ENCODE results near the gene WNT9A.
"Not testable (repeated sequence)": the region's sequence is repeated elsewhere in the genome, so short reads cannot be mapped to it uniquely, and the experiment has no call there.

- TF ChIP-seq NR0B1 (IDR thresholded peaks at IDR 0.05; ENCODE audit: partially characterized antibody); ZNF76 (CRISPR knock-in tag; IDR thresholded peaks at IDR 0.05; ENCODE audit: borderline replicate concordance); FOXP4 (CRISPR knock-in tag; IDR thresholded peaks at IDR 0.05; ENCODE audit: borderline replicate concordance); CTCF (IDR thresholded peaks at IDR 0.05 in 2 of 3, conservative IDR thresholded peaks at IDR 0.05 in 1 of 3; ENCODE audit: insufficient read depth in 2 of 3, low read depth in 1 of 3, low read length in 3 of 3); SP2 (IDR thresholded peaks at IDR 0.05; ENCODE audit: extremely low read depth, low read depth, low read length, poor library complexity, severe bottlenecking); NRF1 (conservative IDR thresholded peaks at IDR 0.05 in 1 of 2, IDR thresholded peaks at IDR 0.05 in 1 of 2); E2F4 (CRISPR knock-in tag; IDR thresholded peaks at IDR 0.05; ENCODE audit: low read depth); ETV5 (CRISPR knock-in tag; IDR thresholded peaks at IDR 0.05; ENCODE audit: low read depth); CREB1 (IDR thresholded peaks at IDR 0.05); CREB1 (CRISPR knock-in tag; IDR thresholded peaks at IDR 0.05); ZBTB11 (CRISPR knock-in tag; IDR thresholded peaks at IDR 0.05); TEAD4 (IDR thresholded peaks at IDR 0.05; ENCODE audit: low read length); TEAD4 (CRISPR knock-in tag; IDR thresholded peaks at IDR 0.05; ENCODE audit: borderline replicate concordance); ATF7 (IDR thresholded peaks at IDR 0.05); RNF219 (CRISPR knock-in tag; IDR thresholded peaks at IDR 0.05); CHD2 (IDR thresholded peaks at IDR 0.05; ENCODE audit: low read depth, low read length): not testable (repeated sequence)
These were observed 19.0 kb upstream of the WNT9A start for GRCh38 chr1:227966733-227967132.
